GM12891 (cell line): ENCODE data around the gene SMYD3.

Experiments used
- DNase-seq: peaks from one replicate; pipeline ENCODE4 v3.0.0; 2011; ENCODE audit warnings: low spot score; ENCODE audit not compliant: insufficient read length
- FAIRE-seq: peaks from 2 replicates; lab custom pipeline; 2011; peaks lifted over from hg19 to GRCh38; lab: Jason Lieb, UNC
- PAX5 ChIP-seq: IDR thresholded peaks from 2 replicates; pipeline ENCODE4 v1.6.1; 2011; ENCODE audit warnings: low read length, moderate library complexity, mild to moderate bottlenecking; ENCODE audit not compliant: insufficient read depth, severe bottlenecking
- POLR2A ChIP-seq: IDR thresholded peaks from 2 replicates; pipeline ENCODE4 v1.6.1; 2011; ENCODE audit warnings: low read depth, low read length, control low read depth
- POLR2AphosphoS5 ChIP-seq: IDR thresholded peaks from 2 replicates; pipeline ENCODE4 v1.6.1; 2011; ENCODE audit warnings: low read depth, low read length, control low read depth
- POU2F2 ChIP-seq: IDR thresholded peaks from 2 replicates; pipeline ENCODE4 v1.6.1; 2011; ENCODE audit warnings: low read depth, mild to moderate bottlenecking, control low read depth, low read length, moderate library complexity
- SPI1 ChIP-seq: IDR thresholded peaks from 2 replicates; pipeline ENCODE4 v1.6.1; 2011; ENCODE audit warnings: low read depth, low read length, control low read depth
- TAF1 ChIP-seq: IDR thresholded peaks from 2 replicates; pipeline ENCODE4 v1.6.1; 2011; ENCODE audit warnings: low read depth, low read length, control low read depth

The SMYD3 gene

DNA sequence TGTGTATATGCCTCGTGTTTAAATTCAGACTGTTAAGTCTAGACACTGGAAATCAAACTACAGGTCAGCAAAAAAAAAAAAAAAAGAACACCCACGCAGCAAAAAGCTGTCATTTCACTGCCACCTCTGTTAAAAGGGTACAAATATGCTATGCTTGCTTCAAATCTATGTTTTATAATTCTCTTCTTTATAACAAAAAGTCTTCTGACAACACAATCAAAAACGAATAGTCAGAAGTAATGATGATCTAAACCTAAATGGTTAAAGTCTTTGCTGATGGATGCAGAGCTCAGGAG is 438.9 kb downstream of the SMYD3 start:
- FAIRE-seq (no peak), DNase-seq (no peak)
- no peak for TF ChIP-seq POLR2A
- TF ChIP-seq SPI1 = no peak
- TF ChIP-seq PAX5 = no peak
- no peak for TF ChIP-seq POLR2AphosphoS5
- TF ChIP-seq POU2F2 = no peak
- TF ChIP-seq TAF1 = no peak

- no peak for TF ChIP-seq POLR2A
- TF ChIP-seq PAX5 = no peak
- TF ChIP-seq POLR2AphosphoS5 = no peak
- FAIRE-seq (peak; percentile 88), DNase-seq (no peak)
Observed at GRCh38 chr1:246067432-246068216, 439.5 kb downstream of the SMYD3 start.

DNA sequence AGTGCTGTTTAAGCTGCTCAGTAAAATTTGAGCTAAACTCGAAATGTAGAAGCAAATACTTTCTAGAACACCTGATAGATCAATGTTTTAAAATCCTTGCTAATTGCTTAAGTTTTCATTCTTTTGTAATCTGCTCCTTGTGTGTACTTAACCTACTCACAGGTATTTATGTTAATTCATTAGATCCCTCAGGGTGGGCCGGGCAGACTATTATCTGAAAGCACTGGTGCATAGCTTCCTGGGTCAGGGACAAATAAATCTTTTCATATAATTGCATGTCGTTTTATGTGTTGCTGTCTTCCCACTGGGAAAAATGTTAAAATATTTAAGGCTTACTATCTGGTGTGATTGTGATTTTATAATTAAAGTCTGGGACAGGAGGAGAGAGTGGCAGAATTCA is 440.5 kb downstream of the SMYD3 start:
- no peak for DNase-seq
- TF ChIP-seq POLR2AphosphoS5 (no peak), PAX5 (no peak)
- no peak for FAIRE-seq

GRCh38 chr1:246065592-246065991 is 441.5 kb downstream of the SMYD3 start:
- FAIRE-seq (no peak), DNase-seq (no peak)
- TF ChIP-seq TAF1 (no peak), PAX5 (no peak), POLR2A (no peak), POLR2AphosphoS5 (no peak), POU2F2 (no peak), SPI1 (no peak)

GRCh38 chr1:246064891-246065290 is 442.2 kb downstream of the SMYD3 start:
- TF ChIP-seq POU2F2 (no peak), POLR2A (no peak), SPI1 (no peak), PAX5 (no peak), TAF1 (no peak), POLR2AphosphoS5 (no peak)

DNA sequence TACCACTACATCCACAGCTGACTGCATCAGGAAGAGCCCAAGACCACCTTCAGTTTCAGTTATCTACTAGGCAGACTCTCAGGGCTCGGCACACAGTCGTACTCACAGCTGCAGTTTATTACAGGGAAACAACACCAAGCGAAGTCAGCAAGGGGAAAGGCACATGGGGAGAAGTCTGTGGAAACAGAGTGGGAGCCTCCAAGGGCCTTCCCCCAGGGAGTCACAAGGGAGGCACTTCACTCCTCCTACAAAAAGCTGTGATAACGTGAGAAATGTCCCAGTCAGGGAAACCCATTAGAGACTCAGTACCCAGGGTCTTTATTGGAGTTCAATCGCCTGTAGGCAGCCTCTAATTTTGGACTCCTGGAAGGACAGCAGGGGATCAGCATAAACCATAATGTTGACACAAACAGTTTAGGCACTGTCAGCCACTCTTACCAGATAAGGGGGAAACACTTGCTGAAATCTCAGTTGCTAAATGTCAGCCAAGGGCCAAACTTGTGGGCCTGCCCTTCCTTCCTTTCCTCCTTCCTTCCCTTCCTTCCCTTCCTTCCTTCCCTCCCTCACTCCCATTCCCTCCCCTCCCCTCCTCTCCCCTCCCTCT is 444.0 kb downstream of the SMYD3 start:
- DNase-seq = no peak
- no peak for TF ChIP-seq POU2F2
- no peak for TF ChIP-seq PAX5
- no peak for TF ChIP-seq POLR2AphosphoS5
- TF ChIP-seq POLR2A = no peak
- TF ChIP-seq SPI1 = no peak
- no peak for TF ChIP-seq TAF1
- FAIRE-seq = no peak

More at GRCh38 chr1:246064891-246065290, 442.2 kb downstream of the SMYD3 start:
- FAIRE-seq (no peak), DNase-seq (no peak)

- FAIRE-seq (no peak), DNase-seq (no peak)
- no peak for TF ChIP-seq SPI1
- TF ChIP-seq POU2F2 = no peak
- TF ChIP-seq PAX5 = no peak
- TF ChIP-seq POLR2AphosphoS5 = no peak
- TF ChIP-seq TAF1 = no peak
- TF ChIP-seq POLR2A = no peak
Observed at GRCh38 chr1:246058466-246058865, 448.6 kb downstream of the SMYD3 start.

DNA sequence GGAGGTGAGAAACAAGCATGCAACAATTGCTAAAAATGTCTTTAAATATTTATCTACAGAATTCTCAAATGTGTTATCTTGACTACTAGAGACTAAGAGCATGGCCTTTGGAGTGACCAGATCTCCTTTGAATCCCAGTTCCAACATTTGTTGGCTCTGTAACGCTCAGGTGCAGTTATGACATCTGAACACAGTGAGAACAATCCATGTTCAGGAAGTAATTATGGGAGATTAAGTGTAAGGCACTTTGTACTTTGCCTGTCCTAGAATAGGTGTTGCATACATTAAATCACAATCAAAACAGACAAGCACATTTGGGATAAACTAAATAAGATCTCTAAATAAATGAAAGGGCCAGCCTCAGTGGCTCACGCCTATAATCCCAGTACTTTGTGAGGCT is 454.5 kb downstream of the SMYD3 start:
- TF ChIP-seq POU2F2 = no peak
- TF ChIP-seq SPI1 = no peak
- no peak for TF ChIP-seq POLR2A
- TF ChIP-seq POLR2AphosphoS5 = no peak
- no peak for TF ChIP-seq PAX5
- FAIRE-seq (no peak), DNase-seq (no peak)

DNA sequence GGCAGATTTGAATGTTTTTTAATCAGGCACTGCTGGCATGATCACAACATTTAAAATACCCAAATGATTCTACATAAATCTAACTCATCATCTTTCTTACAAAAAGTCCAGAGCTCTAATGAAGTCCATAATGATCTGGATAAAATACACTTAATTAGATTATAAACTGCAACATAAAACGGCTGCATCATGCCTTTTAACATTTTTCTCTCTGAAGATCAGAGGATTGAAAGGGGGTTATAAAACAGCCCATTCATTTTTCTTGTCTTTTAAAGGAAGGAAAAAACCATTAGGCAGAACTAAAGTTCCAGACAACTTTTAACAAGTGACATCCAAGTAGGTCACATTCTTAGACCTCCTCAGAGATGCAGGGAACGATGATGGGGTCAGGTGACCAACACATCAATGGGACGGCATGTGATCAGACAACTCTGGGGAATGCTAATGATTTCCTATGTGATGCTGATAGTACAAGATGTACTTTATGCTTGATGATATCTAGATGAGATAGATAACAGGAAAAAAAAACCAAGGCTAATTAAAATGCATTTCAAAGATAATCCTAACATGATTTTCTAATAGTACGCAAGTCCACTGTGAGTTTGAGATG is 455.1 kb downstream of the SMYD3 start:
- FAIRE-seq = no peak
- TF ChIP-seq TAF1 = no peak
- no peak for TF ChIP-seq PAX5
- no peak for TF ChIP-seq SPI1
- no peak for TF ChIP-seq POLR2A
- TF ChIP-seq POLR2AphosphoS5 = no peak
- DNase-seq = no peak

DNA sequence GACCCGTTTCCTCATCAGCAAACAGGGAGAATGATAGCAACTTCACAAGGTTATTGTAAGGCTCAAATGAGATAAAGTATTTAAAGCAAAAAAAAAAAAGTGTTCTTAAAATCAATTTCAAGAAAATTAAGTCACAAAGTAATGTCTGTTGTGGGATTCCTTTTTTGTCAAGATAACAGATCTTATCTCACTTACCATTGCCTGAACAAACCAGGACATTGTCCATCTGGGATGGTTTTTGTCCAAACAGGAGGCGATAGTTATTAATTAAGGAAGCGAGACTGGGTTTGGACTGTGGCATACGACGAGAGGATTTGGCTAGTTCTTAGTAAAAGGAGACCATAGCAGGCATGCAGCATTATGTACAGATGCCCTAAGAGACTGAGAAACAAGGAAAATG is 458.4 kb downstream of the SMYD3 start:
- DNase-seq = no peak
- TF ChIP-seq SPI1 (no peak), POLR2AphosphoS5 (no peak), POLR2A (no peak), PAX5 (no peak), TAF1 (no peak), POU2F2 (no peak)
- FAIRE-seq = no peak
